GM12891 (cell line): ENCODE results near the gene ART3.

Experiments used
- DNase-seq: peaks from one replicate; pipeline ENCODE4 v3.0.0; 2011; ENCODE audit warnings: low spot score; ENCODE audit not compliant: insufficient read length
- FAIRE-seq: peaks from 2 replicates; lab custom pipeline; 2011; peaks lifted over from hg19 to GRCh38; lab: Jason Lieb, UNC
- PAX5 ChIP-seq: IDR thresholded peaks from 2 replicates; pipeline ENCODE4 v1.6.1; 2011; ENCODE audit warnings: low read length, moderate library complexity, mild to moderate bottlenecking; ENCODE audit not compliant: insufficient read depth, severe bottlenecking
- POLR2A ChIP-seq: IDR thresholded peaks from 2 replicates; pipeline ENCODE4 v1.6.1; 2011; ENCODE audit warnings: low read depth, low read length, control low read depth
- POLR2AphosphoS5 ChIP-seq: IDR thresholded peaks from 2 replicates; pipeline ENCODE4 v1.6.1; 2011; ENCODE audit warnings: low read depth, low read length, control low read depth
- POU2F2 ChIP-seq: IDR thresholded peaks from 2 replicates; pipeline ENCODE4 v1.6.1; 2011; ENCODE audit warnings: low read depth, mild to moderate bottlenecking, control low read depth, low read length, moderate library complexity
- SPI1 ChIP-seq: IDR thresholded peaks from 2 replicates; pipeline ENCODE4 v1.6.1; 2011; ENCODE audit warnings: low read depth, low read length, control low read depth
- TAF1 ChIP-seq: IDR thresholded peaks from 2 replicates; pipeline ENCODE4 v1.6.1; 2011; ENCODE audit warnings: low read depth, low read length, control low read depth

ART3 gene

DNA sequence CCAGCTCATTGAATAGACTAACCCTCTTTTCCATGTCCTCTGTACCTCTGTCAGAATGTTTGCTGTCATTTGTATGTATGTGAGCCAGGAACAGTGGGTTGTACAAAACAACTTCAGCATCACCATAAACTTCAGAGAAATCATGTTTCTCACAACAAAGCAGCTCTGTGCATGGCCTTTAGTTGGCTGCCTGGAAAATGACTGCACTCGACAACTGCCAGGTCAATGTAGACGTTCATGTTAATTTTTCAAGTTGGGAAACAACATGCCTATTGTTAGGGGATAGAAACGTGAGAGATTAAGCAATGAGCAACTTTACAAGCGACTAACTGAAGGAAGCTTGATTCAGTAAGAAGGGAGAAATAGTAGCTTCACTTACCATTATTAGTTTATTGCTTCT lies 20.8 kb upstream of the ART3 start:
- no peak for DNase-seq
- no peak for FAIRE-seq
- no peak for TF ChIP-seq POLR2AphosphoS5
- no peak for TF ChIP-seq SPI1
- no peak for TF ChIP-seq POU2F2
- TF ChIP-seq TAF1: no peak
- TF ChIP-seq PAX5: no peak
- no peak for TF ChIP-seq POLR2A

DNA sequence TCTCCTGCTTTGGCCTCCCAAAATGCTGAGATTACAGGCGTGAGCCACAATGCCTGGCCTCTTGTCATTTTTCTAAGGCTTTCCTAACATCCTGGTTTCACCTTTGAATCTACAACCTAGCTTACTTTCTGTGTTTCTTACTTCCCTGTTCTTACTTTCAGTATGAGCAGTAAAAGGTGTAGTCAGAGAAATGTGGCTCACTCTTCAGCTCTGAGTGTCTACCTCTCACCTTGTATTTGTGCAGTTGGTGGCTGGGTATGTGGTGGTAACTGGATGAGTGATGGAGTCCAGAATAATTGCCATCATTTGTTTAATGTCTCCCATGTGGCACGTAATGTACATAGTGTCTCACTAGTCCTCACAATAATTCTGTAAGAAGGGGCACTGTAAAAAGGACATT lies 19.5 kb upstream of the ART3 start:
- no peak for TF ChIP-seq TAF1
- no peak for TF ChIP-seq POLR2A
- TF ChIP-seq POU2F2: no peak
- no peak for TF ChIP-seq POLR2AphosphoS5
- no peak for TF ChIP-seq PAX5
- TF ChIP-seq SPI1: peak; percentile 55; the same call in 1 of the 2 replicates
- DNase-seq: peak; percentile 44
- FAIRE-seq: peak; percentile 89

DNA sequence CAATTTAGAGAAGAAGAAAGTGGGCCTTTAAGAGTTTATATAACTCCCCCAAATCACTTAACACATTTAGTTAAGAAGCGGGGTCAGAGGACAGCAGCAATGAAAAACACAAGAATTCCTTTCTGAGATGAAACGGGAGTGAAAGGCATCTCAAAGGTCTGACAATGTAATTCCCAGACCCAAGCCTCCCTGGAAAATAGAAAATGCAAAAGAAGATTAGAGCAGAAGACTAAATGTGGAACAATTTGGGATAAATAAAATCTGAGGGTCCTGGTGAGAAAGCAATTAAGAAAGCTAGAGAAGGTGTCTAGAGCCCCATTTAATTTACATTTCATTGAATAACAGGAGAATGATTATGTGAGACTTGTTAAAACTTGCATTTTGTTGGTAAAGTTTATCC lies 19.1 kb upstream of the ART3 start:
- DNase-seq (no peak), FAIRE-seq (no peak)
- TF ChIP-seq POLR2AphosphoS5 (no peak), POU2F2 (no peak), PAX5 (no peak), TAF1 (no peak), SPI1 (no peak), POLR2A (no peak)

DNA sequence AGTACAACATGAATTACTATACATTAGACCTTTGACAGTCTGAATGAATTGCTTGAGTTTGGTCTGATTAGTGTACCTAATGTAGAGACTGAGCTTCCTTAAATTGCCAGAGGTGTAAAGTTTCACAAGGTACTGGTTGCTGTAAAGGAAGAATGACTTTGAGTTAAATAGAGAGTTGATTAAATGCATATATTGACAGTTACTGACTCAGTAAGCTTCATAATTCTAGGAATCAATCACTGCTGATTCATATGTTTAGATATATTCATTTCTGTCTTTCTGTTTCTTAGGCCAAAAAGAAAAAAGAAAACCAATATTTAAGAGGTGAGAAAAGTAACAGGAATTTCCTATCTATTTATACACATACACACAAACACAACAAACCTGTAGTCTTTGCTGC lies 16.2 kb upstream of the ART3 start:
- FAIRE-seq (peak; percentile 26), DNase-seq (no peak)
- TF ChIP-seq PAX5: peak; percentile 88
- TF ChIP-seq SPI1: no peak
- TF ChIP-seq POU2F2: no peak
- no peak for TF ChIP-seq TAF1

DNA sequence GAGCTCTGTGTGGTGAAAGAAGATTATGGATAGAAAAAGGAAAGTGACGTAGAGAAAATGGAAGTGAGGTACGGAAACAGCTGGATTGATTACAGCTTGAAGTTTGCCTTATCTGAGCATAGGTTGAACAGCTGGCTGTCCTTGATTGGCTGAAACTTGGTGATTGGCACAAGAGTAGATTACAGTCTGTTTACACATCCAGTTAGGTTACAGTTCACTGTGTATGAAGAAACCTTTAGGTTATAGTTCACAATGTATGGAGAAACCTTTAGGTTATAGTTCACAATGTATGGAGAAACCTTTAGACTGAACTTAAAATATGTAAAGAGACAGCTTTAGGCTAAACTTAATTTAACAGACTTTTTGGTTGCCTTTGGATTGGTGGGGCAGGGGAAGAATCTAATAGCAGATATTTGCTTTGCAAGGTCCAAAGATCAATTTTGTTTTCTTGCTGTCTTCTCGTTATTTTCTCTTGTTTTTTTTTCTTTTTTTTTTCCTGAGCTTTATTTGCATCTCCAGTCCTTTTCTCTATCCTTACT lies 15.6 kb upstream of the ART3 start:
- TF ChIP-seq TAF1 (no peak), PAX5 (no peak), SPI1 (no peak), POU2F2 (no peak), POLR2A (no peak), POLR2AphosphoS5 (no peak)
- FAIRE-seq (peak; percentile 20), DNase-seq (no peak)

DNA sequence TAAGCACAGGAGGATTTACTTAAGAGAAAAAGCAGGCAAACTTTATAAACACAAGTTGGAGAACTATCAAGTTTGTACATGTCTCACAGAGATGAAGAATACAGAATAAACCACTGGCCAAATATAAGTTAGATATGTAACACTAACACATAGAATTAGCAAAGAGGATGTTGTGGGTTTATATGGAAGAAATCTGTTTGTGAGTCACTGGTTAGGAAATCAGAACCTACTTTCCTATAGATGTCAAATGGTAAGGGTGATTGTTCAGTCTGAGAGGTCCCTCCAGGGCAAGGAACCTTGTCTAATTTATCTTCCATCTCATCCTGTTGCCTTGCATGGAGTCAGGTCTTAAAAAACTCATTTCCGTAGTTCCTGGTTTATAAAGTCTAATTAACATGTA lies 14.8 kb upstream of the ART3 start:
- no peak for TF ChIP-seq POLR2A
- no peak for TF ChIP-seq POLR2AphosphoS5
- FAIRE-seq (peak; percentile 64), DNase-seq (no peak)

DNA sequence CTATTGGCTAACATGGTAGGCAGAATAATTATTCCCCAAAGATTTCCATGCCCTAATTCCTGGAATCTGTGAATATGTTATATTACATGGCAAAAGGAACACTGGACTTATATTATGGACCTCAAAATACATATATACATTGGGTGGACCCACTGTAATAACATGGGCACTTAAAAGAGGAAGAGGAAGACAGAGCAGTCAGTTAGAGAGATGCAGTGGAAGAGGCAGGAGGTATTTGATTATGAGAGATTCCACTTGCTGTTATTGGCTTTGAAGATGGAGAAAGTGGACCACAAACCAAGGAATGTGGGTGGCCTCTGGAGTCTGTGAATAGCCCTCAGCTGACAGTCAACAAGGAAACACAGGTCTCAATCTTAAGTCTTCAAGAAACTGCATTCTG lies 14.0 kb upstream of the ART3 start:
- TF ChIP-seq SPI1 (peak; percentile 54; the same call in 1 of the 2 replicates), TAF1 (no peak), POLR2A (no peak), POU2F2 (no peak)
- peak; percentile 35 for FAIRE-seq
- no peak for DNase-seq

DNA sequence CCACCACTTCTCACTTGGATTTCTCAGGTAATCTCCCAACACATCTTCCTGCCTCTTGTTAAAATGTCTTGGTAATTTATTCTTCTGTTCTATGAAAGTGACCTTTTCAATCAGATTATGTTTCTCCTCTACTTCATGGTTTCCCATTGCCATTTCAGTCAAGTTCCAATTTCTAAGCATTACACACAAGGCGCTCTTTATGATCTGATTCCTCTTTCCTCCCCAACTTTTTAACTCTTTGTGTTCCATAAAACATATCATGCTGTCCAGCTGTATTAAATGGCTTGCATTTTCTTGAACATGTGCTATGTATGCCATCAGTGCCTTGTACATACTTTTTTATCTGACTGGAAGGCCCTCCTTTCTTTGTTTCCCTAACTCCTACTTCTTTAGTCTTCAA lies 13.1 kb upstream of the ART3 start:
- no peak for TF ChIP-seq PAX5
- TF ChIP-seq POU2F2: no peak
- TF ChIP-seq SPI1: no peak
- no peak for TF ChIP-seq TAF1
- TF ChIP-seq POLR2AphosphoS5: no peak
- no peak for TF ChIP-seq POLR2A
- DNase-seq (no peak), FAIRE-seq (no peak)

DNA sequence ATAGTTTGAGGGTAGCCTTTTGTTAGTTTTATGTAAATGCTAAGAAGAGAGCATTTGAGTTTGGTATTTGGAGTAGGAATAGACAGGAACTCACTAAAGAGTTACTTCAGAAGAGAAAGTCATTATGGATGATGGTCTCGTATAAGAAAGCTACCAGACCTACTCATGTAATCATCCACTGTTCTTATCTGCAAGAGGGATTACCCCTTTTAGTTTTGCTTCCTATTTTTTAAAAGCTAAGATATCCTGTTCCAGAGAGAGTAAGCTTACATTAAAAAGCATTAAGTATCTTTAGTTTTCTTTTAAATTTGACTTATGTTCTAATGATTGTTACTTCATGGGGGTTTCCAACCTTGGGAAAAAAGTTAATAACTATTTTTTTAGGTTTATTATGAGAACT lies 12.5 kb upstream of the ART3 start:
- DNase-seq: no peak
- TF ChIP-seq POLR2A (no peak), SPI1 (peak; percentile 37; the same call in 1 of the 2 replicates), TAF1 (no peak), POLR2AphosphoS5 (no peak)
- peak; percentile 5 for FAIRE-seq

DNA sequence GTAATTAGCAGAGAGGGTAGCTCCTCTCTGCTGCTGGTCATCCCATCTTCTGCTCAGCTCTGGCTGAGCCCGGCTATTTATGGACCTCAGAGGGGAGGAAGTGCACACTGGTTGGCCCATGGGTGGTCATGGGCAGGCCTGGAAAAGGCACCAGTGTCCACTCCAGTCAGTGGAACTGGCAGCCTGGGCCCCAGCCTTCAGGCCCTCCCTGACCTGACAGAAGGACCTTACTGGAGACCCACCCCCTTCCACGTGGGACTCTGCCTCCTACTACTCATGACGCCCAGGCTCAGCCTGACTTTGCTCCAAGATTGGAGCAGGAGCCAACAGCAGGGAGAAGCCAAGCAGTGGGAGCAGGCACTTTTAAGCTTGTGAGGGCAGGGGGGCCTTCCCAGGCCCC lies 8.0 kb upstream of the ART3 start:
- DNase-seq (no peak), FAIRE-seq (no peak)
- TF ChIP-seq SPI1 (no peak), PAX5 (no peak), POU2F2 (no peak), POLR2A (no peak), TAF1 (no peak), POLR2AphosphoS5 (no peak)
